PFSK-1 (cell line): ENCODE data around the gene CCL11.

Source experiments
- FOXP2 ChIP-seq: optimal IDR thresholded peaks from 2 replicates; pipeline ENCODE3; 2011; ENCODE audit warnings: borderline replicate concordance, control low read depth, inconsistent platforms; ENCODE audit not compliant: insufficient read depth; ENCODE audit errors: extremely low read length, extremely low read depth
- POLR2AphosphoS5 ChIP-seq: IDR thresholded peaks from 2 replicates; pipeline ENCODE4 v1.6.1; 2012; ENCODE audit warnings: low read depth, mild to moderate bottlenecking, control low read depth, low read length, moderate library complexity
- SIN3A ChIP-seq: IDR thresholded peaks from 2 replicates; pipeline ENCODE4 v1.6.1; 2012; ENCODE audit warnings: mild to moderate bottlenecking, low read length, moderate library complexity, borderline replicate concordance; ENCODE audit not compliant: insufficient read depth
- TAF1 ChIP-seq: IDR thresholded peaks from 2 replicates; pipeline ENCODE4 v1.6.1; 2012; ENCODE audit warnings: low read length, control low read depth, borderline replicate concordance; ENCODE audit not compliant: insufficient read depth
- TF ChIP-seq, protein P1 (sequence below), 2 experiments: IDR thresholded peaks; 2 replicates each; pipeline versions ENCODE4 v1.6.1 to v1.8.0; 2011 to 2012; ENCODE audit warnings: low read depth in 2 of 2, low read length in 2 of 2, control low read depth in 1 of 2, inconsistent platforms in 1 of 2, mild to moderate bottlenecking in 1 of 2, moderate library complexity in 1 of 2; ENCODE audit not compliant: insufficient read depth in 1 of 2

CCL11 gene

DNA sequence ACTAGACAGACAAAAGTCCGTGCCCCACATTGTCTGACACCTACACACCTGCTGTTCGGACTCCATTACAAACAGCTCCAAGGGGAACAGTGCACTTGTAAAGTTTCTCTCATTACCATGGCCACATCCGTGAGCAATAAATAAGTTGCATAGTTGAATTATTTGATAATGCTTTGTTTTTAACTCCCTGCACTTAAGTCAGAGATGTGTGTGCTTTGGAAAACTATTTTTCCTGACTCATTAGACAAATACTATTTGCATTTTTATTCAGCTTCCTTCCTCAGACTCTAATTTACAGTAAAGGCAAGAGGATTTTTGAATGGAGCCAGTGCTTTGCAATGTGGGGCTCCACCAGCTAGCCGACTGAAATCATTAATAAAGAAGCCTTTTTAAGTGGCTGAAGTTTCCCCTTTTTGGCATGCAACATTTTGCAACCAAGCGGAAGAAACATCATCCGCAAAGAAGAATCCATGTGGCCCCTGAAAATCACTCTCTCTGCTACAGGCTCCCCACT lies 37.0 kb upstream of the CCL11 start:
- TF ChIP-seq POLR2AphosphoS5 = no peak
- no peak for TF ChIP-seq SIN3A
- TF ChIP-seq FOXP2 = no peak
- no peak for TF ChIP-seq TAF1
- TF ChIP-seq, protein P1, sequence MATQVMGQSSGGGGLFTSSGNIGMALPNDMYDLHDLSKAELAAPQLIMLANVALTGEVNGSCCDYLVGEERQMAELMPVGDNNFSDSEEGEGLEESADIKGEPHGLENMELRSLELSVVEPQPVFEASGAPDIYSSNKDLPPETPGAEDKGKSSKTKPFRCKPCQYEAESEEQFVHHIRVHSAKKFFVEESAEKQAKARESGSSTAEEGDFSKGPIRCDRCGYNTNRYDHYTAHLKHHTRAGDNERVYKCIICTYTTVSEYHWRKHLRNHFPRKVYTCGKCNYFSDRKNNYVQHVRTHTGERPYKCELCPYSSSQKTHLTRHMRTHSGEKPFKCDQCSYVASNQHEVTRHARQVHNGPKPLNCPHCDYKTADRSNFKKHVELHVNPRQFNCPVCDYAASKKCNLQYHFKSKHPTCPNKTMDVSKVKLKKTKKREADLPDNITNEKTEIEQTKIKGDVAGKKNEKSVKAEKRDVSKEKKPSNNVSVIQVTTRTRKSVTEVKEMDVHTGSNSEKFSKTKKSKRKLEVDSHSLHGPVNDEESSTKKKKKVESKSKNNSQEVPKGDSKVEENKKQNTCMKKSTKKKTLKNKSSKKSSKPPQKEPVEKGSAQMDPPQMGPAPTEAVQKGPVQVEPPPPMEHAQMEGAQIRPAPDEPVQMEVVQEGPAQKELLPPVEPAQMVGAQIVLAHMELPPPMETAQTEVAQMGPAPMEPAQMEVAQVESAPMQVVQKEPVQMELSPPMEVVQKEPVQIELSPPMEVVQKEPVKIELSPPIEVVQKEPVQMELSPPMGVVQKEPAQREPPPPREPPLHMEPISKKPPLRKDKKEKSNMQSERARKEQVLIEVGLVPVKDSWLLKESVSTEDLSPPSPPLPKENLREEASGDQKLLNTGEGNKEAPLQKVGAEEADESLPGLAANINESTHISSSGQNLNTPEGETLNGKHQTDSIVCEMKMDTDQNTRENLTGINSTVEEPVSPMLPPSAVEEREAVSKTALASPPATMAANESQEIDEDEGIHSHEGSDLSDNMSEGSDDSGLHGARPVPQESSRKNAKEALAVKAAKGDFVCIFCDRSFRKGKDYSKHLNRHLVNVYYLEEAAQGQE (IDR thresholded peaks at IDR 0.05; ENCODE audit: insufficient read depth in 1 of 2, low read depth in 2 of 2, low read length in 2 of 2) = no peak

DNA sequence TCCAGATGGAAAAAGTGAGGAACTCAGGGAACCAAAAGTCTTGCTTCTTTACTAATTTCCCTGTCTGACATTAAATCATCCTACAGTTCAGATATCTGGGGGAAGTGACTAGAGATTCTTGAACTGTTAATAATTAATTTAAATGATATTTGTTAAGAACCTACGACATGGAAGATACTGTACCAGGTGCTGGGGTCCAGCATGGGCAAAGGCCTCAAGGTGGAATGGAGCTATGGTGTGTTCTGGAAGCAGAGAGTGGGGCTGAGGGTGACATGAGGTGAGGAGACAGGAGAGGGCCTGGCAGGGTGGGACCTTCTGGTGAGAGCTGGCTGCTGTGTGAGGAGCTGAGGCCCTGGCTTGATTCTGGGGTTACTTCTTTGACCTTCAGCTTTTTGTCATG lies 36.5 kb upstream of the CCL11 start:
- TF ChIP-seq SIN3A = no peak
- TF ChIP-seq POLR2AphosphoS5 = no peak
- TF ChIP-seq FOXP2 = no peak
- no peak for TF ChIP-seq TAF1
- TF ChIP-seq, protein P1 (IDR thresholded peaks at IDR 0.05; ENCODE audit: insufficient read depth in 1 of 2, low read depth in 2 of 2, low read length in 2 of 2) = no peak

DNA sequence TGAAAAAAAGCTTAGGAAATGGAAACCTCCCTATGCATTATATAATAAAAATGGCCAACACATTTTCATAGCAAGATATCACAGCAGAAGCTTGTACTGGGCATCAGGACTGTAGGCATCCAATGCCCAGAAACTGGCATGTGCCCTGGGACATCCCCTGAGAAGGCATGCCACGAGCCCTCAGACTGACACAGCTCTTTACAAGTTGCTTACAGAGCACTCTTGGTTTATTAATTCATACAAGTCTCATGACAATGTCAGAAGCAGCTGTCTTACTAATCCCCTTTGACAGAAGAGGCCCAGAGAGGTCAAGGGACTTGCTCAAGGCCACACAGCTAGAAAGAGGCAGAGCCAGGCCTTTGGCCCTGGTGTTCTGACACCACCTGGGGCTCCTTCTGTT lies 36.1 kb upstream of the CCL11 start:
- TF ChIP-seq FOXP2 (no peak), TAF1 (no peak), SIN3A (no peak), POLR2AphosphoS5 (no peak)
- TF ChIP-seq, protein P1 (IDR thresholded peaks at IDR 0.05; ENCODE audit: insufficient read depth in 1 of 2, low read depth in 2 of 2, low read length in 2 of 2) = no peak

DNA sequence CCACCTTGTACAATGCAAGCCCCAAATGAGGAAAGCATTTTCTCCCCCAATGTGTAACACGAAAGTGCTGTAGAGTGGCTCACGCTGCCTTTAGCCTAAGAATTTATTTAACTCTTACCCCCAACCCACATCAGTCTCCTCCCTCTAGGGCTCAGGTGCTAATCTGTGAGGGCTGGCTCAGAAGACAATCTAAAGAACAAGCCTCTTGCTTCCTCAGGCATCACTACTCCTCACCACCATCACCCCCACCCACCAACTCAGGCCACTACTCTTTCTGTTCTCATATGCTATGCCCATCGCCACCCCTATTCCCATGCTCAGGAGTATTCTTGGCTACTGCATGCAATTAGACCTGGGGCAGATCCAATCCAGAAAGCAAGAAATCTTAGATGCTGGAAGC lies 34.4 kb upstream of the CCL11 start:
- TF ChIP-seq POLR2AphosphoS5 = no peak
- TF ChIP-seq FOXP2 = no peak
- TF ChIP-seq, protein P1 (IDR thresholded peaks at IDR 0.05; ENCODE audit: insufficient read depth in 1 of 2, low read depth in 2 of 2, low read length in 2 of 2) = no peak
- no peak for TF ChIP-seq SIN3A
- TF ChIP-seq TAF1 = no peak

DNA sequence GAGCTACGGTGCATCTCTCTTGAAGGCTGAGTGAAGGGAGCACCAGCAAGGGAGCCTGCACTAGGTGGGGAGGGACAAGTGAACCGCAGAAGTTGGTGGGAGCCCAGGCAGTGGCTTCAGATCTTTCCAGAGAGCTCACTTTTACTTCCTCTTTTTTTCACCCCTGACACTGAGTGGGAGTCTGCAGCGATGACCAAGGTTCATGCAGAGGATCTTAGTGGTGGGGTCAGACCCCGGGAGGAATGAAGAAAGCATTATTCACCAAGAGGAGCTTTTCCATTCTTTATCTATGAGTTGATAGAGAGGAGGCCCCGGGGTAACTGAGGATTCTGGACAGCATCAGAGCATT lies 33.5 kb upstream of the CCL11 start:
- TF ChIP-seq, protein P1 (IDR thresholded peaks at IDR 0.05; ENCODE audit: insufficient read depth in 1 of 2, low read depth in 2 of 2, low read length in 2 of 2) = no peak
- no peak for TF ChIP-seq SIN3A
